ENCODE results near the gene CRNN.

CRNN gene

DNA sequence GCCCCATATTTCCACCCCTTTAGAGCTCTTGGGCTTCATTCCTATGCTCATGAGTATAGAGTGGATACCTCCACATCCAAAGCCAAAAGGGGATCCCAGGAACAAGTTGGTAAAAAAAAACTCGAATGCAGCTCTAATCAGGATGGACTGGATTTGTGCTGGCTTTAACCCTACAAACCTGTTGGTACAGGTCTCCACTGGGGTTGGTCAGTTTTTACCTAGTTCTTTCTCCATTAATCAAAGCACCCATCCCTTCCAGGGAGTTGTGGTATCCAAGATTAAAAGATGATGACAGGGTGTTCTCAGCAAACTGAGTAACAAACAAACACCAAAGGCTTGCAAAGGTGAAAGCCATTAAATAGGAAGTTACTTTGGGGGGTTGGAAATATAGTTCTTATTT lies 5.9 kb upstream of the CRNN start:
- DNase-seq (ENCODE audit: low read depth, low spot score): no peak

DNA sequence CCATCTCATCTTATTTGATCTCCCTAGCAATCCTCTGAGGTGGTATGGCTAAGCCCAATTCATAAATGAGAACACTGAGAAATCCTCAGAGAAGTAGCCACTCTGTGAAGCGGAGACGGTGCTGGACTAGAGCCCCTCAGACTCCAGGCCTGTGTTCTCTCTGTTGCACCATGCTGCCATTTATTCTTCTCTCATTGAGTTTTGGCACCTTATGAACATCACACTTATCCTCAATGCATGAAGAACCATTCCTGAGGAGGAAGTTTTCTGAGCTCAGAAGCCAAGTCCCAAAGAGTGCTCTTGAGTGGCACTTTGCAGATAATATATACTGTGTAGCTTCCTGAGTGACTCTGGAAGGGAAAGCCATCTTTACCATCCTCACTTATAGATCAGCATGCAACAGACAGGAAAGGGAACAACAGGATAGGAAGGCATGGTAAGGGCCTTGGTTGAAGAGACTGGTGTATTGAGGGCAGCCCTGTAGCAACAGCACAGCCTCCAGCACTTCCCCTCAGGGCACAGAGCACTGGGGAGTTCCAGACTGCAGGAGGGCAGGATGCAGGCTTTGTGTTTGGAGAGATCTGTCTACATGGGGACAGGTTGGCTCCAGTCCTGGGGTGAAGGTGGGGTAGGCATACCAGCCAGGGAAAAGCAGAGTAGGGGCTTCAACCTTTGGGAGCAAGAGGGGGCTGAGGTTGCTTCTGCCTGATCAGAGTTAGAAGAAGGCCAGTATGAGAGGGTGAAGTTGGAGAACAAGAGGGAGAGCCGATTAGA lies 1.6 kb upstream of the CRNN start:
- DNase-seq (ENCODE audit: low read depth, low spot score): no peak

DNA sequence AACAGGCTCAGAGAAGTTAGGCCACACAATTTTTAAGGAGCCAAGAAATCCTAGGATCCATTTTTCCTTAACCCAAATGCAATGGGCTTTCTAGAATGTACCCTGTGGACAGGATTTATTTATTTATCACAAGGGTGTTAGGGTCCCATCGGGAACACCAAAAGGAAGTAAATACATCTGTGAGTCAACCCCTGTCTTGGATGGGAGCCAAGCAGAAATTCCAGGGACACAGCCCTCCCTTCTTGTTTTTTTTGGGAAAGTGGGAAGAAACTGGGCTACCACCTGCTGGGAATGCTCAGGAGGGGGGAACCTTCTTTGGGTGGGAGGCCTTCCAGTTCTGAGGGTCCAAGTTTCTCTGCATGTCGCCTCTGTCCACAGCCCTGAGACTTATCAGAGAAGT lies 1.3 kb downstream of the CRNN start:
- no peak for DNase-seq (ENCODE audit: low read depth, low spot score)

DNA sequence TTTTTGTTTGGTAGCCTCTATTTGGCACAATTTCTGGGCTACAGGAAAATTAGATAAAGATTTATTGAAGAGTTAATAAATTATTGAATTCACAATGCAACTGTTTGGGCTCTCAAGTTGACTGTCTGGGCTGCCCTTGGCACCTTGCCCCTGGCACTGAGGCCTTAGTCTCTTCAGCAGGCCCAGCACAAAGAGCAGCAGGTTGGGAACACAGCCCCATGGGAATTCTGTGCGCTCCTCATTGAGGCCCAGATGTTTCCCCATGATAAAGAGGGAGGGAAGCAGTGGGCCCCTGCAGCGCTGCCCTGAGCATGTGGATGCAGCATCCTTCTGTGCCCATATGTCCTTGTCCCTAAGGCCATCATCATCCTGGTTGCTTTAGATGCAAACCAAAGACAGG lies 2.9 kb downstream of the CRNN start:
- no peak for DNase-seq (ENCODE audit: low read depth, low spot score)

DNA sequence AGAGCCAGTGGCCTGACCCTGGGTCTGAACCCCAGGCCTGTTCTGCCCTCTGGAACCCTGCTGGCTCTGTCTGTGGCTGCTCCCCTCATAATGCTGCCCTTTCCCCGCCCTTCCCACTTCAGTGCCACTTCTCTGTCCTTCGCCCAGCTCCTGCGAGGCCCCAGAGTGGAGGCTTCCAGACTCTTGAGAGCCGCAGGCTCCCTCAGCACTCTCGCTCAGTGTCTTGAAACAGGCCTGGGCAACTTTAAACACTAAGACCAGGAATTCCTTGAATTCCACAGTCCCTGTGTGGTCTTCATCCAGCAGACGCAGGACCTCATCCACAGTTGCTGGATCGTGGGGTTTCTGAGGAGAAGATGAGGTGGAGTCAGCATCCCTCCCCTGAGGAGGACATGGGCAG lies 3.5 kb downstream of the CRNN start:
- no peak for DNase-seq (ENCODE audit: low read depth, low spot score)

DNA sequence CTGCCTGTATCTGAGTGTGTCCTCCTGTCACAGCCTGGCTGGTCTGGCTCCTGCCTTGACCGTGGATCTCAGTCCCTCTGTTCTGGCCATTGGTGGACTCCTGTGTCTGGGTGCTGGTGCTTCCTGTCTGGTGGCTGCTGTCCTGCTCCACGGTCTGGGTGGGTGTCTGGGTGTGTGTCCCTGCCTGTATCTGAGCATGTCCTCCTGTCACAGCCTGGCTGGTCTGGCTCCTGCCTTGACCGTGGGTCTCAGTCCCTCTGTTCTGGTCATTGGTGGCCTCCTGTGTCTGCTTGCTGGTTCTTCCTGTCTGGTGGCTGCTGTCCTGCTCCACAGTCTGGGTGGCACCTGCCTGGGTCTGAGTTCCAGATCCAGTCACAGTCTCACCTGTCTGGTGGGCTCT lies 4.0 kb downstream of the CRNN start:
- DNase-seq (ENCODE audit: low read depth, low spot score): no peak

DNA sequence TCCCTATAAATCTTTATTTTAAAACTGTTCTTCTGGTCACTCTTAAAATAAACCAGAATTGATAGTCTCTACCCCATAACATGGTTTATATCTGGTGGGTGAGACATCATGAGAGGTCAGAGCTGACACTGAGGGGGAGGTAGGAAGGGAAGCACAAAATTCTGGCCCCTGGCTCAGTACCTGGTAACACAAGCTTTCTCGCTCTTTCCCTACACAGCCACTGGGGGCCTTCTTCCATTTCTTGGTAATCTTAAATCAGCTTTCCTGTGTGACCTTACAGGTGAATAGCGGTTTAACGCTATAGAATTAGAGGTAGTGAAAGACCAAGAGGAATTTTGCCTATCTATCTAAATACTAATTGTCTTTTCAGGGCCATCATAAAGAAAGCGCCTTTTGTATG lies 5.4 kb downstream of the CRNN start:
- DNase-seq (ENCODE audit: low read depth, low spot score): no peak

DNA sequence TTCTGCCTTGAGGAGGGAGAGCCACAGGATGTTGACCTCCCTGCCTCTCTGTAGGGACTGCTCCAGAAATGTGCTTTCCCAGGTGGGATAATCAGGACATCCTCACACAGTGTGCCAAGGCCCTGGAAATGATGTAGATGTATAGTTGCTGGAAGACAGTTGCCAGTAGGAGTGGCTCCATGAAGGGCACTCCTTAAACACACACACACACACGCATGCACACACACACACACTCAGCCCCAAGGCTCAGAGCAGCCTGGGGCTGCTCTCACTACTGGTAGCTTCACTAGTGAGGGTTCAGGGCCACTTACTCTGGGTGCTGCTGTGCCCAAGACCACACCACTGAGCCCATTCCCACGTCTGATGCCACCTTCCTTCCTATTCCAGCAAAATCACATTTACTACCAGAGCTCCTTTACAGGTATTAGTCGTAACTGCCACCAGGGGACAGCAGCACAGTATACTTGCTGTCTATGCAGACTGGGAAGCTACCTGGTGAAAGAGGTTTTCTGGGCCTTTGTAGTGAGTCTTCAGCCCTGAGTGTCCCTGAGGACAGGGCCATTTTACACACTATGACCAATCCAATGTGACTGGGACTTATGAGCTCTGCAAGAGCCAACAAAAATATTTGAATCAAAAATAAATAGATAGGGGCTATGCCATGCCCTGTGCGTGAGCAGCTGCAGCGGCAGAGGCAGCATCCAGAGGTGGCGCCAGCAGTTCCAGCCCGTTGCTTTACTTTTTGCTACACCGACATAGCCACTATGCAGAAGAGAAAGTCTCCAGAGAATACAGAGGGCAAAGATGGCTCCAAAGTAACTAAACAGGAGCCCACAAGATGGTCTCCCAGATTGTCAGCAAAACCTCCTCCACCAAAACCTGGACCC lies 15.0 kb downstream of the CRNN start:
- no peak for DNase-seq (ENCODE audit: low read depth, low spot score)

DNA sequence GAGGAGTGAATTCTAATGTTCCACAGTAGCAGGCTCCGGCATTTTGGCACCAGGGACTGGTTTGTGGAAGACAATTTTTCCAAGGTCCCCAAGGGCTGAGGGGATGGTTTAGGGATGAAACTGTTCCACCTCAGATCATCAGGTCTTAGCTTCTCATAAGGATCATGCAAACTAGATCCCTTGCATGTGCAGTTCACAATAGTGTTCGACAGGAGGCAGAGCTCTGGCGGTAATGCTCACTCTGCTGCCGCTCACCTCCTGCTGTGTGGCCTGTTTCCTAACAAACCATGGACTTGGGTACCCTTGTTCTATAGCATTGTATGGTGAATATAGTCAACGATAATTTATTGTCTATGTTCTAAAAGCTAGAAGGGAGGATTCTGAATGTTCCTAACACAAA lies 16.6 kb downstream of the CRNN start:
- DNase-seq (ENCODE audit: low read depth, low spot score): no peak

DNA sequence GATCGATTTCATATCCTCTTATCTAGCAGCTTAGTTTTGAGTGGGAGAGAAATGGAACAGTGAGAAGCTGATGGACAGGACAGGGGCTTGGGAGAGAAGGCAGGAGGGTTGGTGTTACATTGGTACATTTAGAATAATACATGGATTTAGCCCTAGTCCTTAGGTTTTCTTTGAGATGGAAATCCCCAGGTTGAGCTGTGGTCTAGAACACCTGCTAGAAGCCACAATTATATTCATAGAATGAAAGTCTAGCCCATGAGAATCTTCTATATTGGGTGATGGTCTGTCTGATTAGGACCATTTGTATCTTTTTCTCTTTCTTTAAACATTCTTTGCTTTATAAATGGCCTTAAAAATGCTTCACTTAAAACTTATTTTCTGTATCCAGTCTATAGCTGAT lies 19.9 kb downstream of the CRNN start:
- no peak for DNase-seq (ENCODE audit: low read depth, low spot score)

DNA sequence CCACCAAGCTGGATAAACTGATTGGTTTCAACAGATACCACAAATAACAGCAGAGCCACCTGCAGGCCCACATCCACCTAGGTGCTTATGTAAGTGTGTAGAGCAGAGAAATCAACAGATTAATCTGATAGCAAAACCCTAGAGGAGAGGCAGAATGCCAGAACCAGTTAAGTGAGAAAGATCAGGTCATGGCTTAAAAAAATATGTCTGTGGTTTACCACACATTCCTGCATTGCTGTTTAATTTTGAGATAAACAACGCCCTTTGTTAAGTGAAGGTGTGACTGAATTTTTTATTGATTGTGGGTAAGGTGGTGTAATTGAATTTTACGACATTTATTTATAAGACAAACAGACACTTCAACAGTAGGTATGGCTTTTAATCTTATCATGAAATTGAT lies 21.2 kb downstream of the CRNN start:
- DNase-seq (ENCODE audit: low read depth, low spot score): no peak

DNA sequence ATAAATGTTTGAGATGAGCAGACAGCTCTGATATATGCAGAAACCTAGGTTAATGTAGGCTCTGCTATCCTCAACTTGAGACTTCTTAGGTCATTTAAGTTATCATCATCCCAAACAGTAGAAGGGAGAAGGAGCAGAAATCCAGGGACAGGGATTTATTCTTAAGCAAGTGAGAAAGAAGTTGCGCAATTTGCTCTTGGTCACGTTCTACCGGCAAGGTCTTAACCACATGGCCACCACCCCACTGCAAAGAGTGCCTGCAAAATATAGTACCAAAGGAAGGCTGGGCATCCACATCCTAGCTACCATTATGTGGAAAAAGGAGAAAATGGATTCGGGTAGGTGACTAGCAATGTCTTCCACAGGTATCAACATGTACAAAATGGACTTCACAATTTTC lies 25.2 kb downstream of the CRNN start:
- DNase-seq (ENCODE audit: low read depth, low spot score): no peak

DNA sequence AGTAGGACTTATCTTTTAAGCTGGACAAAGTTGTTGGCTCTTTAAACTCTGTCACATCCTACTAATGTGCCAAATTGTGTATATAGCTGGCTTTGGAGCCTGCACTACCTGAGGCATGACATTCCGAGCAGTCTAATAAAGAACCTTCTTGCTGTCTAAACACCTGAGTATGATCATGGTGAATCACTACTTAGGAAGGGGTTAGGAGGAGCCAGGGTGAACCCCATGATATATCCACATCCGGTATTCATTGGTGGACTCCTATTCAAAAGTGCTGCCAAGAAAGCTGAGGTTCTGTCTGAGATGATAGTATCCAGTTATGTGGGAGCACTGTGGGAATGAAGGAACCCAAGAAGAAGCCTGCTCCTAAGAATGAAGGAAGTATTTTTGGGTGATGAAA lies 27.1 kb downstream of the CRNN start:
- no peak for DNase-seq (ENCODE audit: low read depth, low spot score)

DNA sequence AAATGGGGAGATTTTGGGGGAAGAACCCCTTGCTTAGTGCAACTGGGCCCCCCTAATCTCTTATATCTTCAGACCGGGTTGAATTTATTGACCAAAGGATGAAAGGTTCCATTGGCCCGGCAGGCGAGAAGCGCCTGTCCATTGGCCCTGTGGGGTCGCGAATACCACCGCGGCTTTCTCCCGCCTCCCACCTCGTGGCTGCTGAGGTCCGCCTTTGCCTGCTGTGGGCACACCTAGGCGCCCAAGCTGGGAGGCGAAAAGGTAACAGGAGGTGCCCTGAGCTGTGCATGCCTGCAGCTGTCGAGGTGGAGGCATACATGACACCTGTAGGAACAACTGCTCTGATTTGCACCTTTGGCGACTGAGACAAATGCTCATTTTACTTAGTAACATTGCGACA lies 33.1 kb downstream of the CRNN start:
- DNase-seq (ENCODE audit: low read depth, low spot score): no peak

DNA sequence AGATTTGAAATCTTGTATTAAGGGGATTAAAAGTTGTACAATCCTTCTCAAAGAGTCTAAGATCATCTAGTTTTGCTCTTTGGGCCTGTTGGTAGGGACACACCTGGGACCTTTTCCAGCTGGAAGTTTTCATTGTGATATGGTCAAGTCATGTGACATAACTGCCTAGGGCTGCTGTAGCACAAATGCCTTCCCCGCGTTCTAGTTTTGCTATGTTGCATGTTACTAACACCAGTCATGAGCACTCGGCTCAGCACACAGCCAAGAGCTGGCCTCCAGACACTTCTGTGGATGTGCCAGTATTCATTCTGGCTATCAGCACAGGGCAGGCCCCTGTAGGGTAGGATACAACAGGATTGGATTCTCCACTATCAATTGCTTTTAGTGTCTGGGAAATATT lies 39.6 kb downstream of the CRNN start:
- no peak for DNase-seq (ENCODE audit: low read depth, low spot score)

DNA sequence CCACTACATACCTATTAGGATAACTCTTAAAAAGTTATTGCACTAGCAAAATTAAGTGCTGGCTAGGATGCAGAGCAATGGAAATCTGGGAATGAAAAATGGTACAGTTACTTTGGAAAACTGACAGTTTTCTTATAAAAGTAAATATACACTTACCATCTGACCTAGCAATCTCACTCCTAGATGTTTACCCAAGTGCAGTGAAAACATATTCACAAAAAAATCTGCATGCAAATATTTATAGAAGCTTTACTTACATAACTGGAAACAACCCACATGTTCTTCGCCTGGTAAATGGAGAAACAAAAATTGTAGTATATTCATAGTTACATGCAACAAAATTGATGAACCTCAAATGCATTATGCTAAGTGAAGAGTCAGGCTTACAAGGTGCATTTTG lies 41.4 kb downstream of the CRNN start:
- no peak for DNase-seq (ENCODE audit: low read depth, low spot score)

DNA sequence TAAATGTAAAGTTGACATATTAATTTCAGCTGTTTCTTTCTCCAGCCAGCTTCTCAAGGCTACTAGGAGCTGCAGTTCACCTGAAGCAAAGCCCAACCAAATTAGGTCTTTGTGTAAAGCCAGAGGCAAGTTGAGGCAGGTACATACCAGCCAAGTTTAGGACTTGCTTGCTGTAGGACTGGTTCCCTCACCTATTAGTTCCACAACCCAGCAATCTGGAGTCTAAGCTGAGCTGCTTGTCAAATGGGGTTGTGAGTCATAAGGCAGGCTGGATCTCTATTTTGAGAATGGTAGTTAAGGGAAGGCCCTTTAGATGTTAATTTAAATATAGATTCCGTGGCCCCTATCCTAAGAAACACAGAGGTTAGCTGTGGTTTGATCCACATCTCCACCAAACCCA lies 46.6 kb downstream of the CRNN start:
- no peak for DNase-seq (ENCODE audit: low read depth, low spot score)

DNA sequence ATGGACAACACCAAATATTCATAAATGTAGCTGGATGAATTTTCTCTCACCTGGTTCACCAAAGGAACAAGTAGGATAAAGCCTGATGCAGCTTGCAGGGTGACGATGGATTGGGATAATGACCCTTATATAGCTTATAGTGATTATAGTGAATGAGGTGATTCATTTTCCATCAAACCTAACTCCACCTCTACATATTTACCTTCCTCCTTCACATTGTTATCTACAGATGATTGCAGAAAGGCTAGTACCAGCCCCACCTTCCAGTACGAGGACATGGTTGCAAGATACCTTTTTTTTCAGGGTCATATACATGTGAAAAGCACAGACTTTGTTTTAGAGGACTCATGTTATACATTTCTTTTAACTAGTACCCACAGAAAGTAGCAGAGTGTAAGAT lies 54.2 kb downstream of the CRNN start, which contains the start of gene FLG2:
FLG2 (minus strand) TSS at position 101 of the 400 bp plus-strand sequence. CDS start 1,122 bp downstream, outside the sequence.
- DNase-seq (ENCODE audit: low read depth, low spot score): no peak

Data from iPS DF 19.7 (cell line).